ENCODE data around the gene CTNNB1.

DNA sequence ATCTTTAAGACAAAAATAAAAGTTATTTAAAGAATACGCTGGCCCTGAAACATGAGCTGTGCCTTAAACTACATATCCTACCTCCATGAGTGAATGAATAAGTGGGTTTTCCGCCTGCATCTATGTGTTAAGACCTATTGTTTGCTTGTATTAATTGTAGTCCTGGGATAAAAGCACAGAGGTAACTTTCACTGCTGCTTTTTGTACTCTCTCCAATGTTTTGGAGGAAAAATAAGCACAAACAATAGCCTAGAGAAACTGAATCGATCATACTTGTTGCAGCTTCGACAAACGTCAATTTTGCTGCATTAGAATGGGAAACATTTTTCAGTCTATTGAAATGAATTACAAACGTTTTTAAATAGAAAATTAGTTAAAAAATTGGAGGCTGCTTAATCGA lies 1.3 kb upstream of the CTNNB1 start:
- TF ChIP-seq CTCF (conservative IDR thresholded peaks at IDR 0.05; ENCODE audit: low read depth, low read length) (no peak), EZH2 (IDR thresholded peaks at IDR 0.05; ENCODE audit: borderline replicate concordance, low read depth, low read length, poor library complexity, severe bottlenecking) (no peak)
